ENCODE data around the gene FAM25C. TPM values are rescaled to one million over a fixed set of nuclear protein-coding genes. Genes with fewer than 3 reads are reported as not detected.
"Not testable (repeated sequence)": the region's sequence is repeated elsewhere in the genome, so short reads cannot be mapped to it uniquely, and the experiment has no call there.

Gene FAM25C
- total RNA-seq, 1 donor = not detected

GRCh38 chr10:47962785-47963184, 36.8 kb downstream of the FAM25C start:
- DNase-seq (ENCODE audit: low read depth); H3K4me3 ChIP-seq (ENCODE audit: low read depth, low read length): not testable (repeated sequence)

- not testable (repeated sequence) for DNase-seq (ENCODE audit: low read depth); H3K4me3 ChIP-seq (ENCODE audit: low read depth, low read length)
These were observed 38.9 kb downstream of the FAM25C start for GRCh38 chr10:47960699-47961098.

GRCh38 chr10:47959677-47960076, 39.9 kb downstream of the FAM25C start:
- DNase-seq (ENCODE audit: low read depth); H3K4me3 ChIP-seq (ENCODE audit: low read depth, low read length): not testable (repeated sequence)

GRCh38 chr10:47957158-47957557, 42.4 kb downstream of the FAM25C start:
- DNase-seq (ENCODE audit: low read depth); H3K4me3 ChIP-seq (ENCODE audit: low read depth, low read length): not testable (repeated sequence)

GRCh38 chr10:47947424-47947823, 52.2 kb downstream of the FAM25C start:
- not testable (repeated sequence) for H3K4me3 ChIP-seq (ENCODE audit: low read depth, low read length); DNase-seq (ENCODE audit: low read depth)

Small RNAs within 50 kb of the gene (small RNA-seq; reads per million reads assigned to genes)
- not detected for gene RNA5SP315

Other genes with a start within 250 kb of the FAM25C start
- gene SYT15B, start 236.2 kb downstream of the FAM25C start, total RNA-seq (ENCODE audit: low replicate concordance) = 0.16 TPM in 1 of 2 replicates, not detected in the other
- 0.09 TPM in 1 of 2 replicates, not detected in the other for gene NPY4R2, start 81.1 kb downstream of the FAM25C start, total RNA-seq (ENCODE audit: low replicate concordance)

Measured in fibroblast of the aortic adventitia (primary cell).